Right forelimb (tissue), 1 donor: ENCODE results near the gene PTPN13.

Experiments
- DNase-seq: peaks from one replicate; pipeline ENCODE4 v3.0.0-alpha.2; 2018

The PTPN13 gene

GRCh38 chr4:86593688-86594558 is at the start of gene PTPN13:
PTPN13 (plus strand) TSS chr4:86594315; CDS start chr4:86635257, 40,942 bp downstream.
- peak; percentile 92 for DNase-seq

GRCh38 chr4:86547140-86547539 is 47.0 kb upstream of the PTPN13 start:
- no peak for DNase-seq

- no peak for DNase-seq
Observed at GRCh38 chr4:86549163-86549788, 44.8 kb upstream of the PTPN13 start.

- DNase-seq: no peak
Observed at GRCh38 chr4:86551387-86551786, 42.7 kb upstream of the PTPN13 start.

GRCh38 chr4:86554646-86555045 is 39.5 kb upstream of the PTPN13 start:
- no peak for DNase-seq

- no peak for DNase-seq
Observed at GRCh38 chr4:86556791-86557415, 37.2 kb upstream of the PTPN13 start.

GRCh38 chr4:86557526-86557925 is 36.6 kb upstream of the PTPN13 start:
- DNase-seq: no peak

- DNase-seq: no peak
Observed at GRCh38 chr4:86558258-86558657, 35.9 kb upstream of the PTPN13 start.

GRCh38 chr4:86558797-86559196 is 35.3 kb upstream of the PTPN13 start:
- DNase-seq: no peak

GRCh38 chr4:86560447-86560846 is 33.7 kb upstream of the PTPN13 start:
- DNase-seq: no peak

- DNase-seq: no peak
Observed at GRCh38 chr4:86561256-86561655, 32.9 kb upstream of the PTPN13 start.

- no peak for DNase-seq
Observed at GRCh38 chr4:86563416-86563815, 30.7 kb upstream of the PTPN13 start.

- no peak for DNase-seq
Observed at GRCh38 chr4:86564795-86565194, 29.3 kb upstream of the PTPN13 start.

GRCh38 chr4:86565651-86566050 is 28.5 kb upstream of the PTPN13 start:
- DNase-seq: no peak

- no peak for DNase-seq
Observed at GRCh38 chr4:86569103-86569870, 24.8 kb upstream of the PTPN13 start.

GRCh38 chr4:86579941-86580340 is 14.2 kb upstream of the PTPN13 start:
- no peak for DNase-seq

GRCh38 chr4:86582410-86582809 is 11.7 kb upstream of the PTPN13 start:
- no peak for DNase-seq

- no peak for DNase-seq
Observed at GRCh38 chr4:86586160-86586572, 7.9 kb upstream of the PTPN13 start.

GRCh38 chr4:86586626-86587380 is 7.3 kb upstream of the PTPN13 start:
- DNase-seq: no peak

- no peak for DNase-seq
Observed at GRCh38 chr4:86587381-86588140, 6.6 kb upstream of the PTPN13 start.

GRCh38 chr4:86592553-86593249 is 1.4 kb upstream of the PTPN13 start:
- DNase-seq: no peak
